HEK293 (cell line): Measurements from ENCODE around the gene PRR16.

Source experiments
- YY1 ChIP-seq: fragments of 450-650 bp; formaldehyde crosslinking; IDR thresholded peaks from 2 replicates; pipeline ENCODE4 v1.5.1; 2018; ENCODE audit warnings: missing biosample characterization, missing genetic modification characterization
- ZNF10 ChIP-seq: fragments of 450-650 bp; formaldehyde crosslinking; IDR thresholded peaks from 2 replicates; pipeline ENCODE4 v1.5.1; 2017; ENCODE audit warnings: missing biosample characterization, missing genetic modification characterization
- ZNF24 ChIP-seq: fragments of 450-650 bp; formaldehyde crosslinking; IDR thresholded peaks from 2 replicates; pipeline ENCODE4 v1.5.1; 2016; ENCODE audit warnings: missing biosample characterization, missing genetic modification characterization
- TF ChIP-seq, protein P1 (sequence below): fragments of 450-650 bp; formaldehyde crosslinking; IDR thresholded peaks from 2 replicates; pipeline ENCODE4 v1.5.1; 2016; ENCODE audit warnings: missing biosample characterization, missing genetic modification characterization
- TF ChIP-seq, protein P2 (sequence below): fragments of 450-650 bp; formaldehyde crosslinking; IDR thresholded peaks from 2 replicates; pipeline ENCODE4 v1.5.1; 2016; ENCODE audit warnings: missing biosample characterization, missing genetic modification characterization

DNA sequence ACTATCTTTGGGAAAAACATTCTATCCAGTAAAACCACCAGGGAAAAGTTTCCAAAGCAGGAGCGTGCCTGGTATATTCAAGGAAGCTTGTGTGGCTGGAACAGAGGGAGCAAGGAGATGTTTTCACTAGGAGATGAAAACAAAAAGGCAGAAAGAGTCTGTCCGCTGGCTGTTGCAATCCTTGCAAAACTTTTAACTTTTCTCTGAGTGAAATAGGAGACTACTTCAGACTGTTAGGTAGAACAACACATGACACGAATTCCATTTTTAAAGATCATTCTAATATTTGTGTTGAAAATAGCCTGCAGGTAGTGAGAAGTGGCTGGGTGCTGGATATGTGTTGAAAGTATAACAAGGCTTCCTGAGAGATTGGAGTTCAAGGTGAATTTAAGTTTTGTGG lies 69.5 kb downstream of the PRR16 start:
- TF ChIP-seq ZNF24 (tag by site-specific recombination), result no peak
- TF ChIP-seq, protein P1, sequence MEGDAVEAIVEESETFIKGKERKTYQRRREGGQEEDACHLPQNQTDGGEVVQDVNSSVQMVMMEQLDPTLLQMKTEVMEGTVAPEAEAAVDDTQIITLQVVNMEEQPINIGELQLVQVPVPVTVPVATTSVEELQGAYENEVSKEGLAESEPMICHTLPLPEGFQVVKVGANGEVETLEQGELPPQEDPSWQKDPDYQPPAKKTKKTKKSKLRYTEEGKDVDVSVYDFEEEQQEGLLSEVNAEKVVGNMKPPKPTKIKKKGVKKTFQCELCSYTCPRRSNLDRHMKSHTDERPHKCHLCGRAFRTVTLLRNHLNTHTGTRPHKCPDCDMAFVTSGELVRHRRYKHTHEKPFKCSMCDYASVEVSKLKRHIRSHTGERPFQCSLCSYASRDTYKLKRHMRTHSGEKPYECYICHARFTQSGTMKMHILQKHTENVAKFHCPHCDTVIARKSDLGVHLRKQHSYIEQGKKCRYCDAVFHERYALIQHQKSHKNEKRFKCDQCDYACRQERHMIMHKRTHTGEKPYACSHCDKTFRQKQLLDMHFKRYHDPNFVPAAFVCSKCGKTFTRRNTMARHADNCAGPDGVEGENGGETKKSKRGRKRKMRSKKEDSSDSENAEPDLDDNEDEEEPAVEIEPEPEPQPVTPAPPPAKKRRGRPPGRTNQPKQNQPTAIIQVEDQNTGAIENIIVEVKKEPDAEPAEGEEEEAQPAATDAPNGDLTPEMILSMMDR (tag by site-specific recombination), result no peak
- TF ChIP-seq, protein P2, sequence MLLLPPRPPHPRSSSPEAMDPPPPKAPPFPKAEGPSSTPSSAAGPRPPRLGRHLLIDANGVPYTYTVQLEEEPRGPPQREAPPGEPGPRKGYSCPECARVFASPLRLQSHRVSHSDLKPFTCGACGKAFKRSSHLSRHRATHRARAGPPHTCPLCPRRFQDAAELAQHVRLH (tag by site-specific recombination), result no peak
- no peak for TF ChIP-seq ZNF10 (tag by site-specific recombination)
- no peak for TF ChIP-seq YY1 (tag by site-specific recombination)
